H9 (cell line): Measurements from ENCODE around the gene MYOCD. TPM values are rescaled to one million over a fixed set of nuclear protein-coding genes. Genes with fewer than 3 reads are reported as not detected.

Experiments
- DNase-seq: peaks from one replicate; pipeline ENCODE4 v3.0.0-alpha.2; 2017
- H2AFZ ChIP-seq: one replicate; pipeline ENCODE4 v1.6.1; 2013; ENCODE audit warnings: mild to moderate bottlenecking, low read length, control low read depth, moderate library complexity
- H2AK5ac ChIP-seq: 2 replicates; pipeline ENCODE4 v1.6.1; 2013; ENCODE audit warnings: low read length, control low read depth, mixed read lengths; ENCODE audit not compliant: insufficient read length
- H2BK120ac ChIP-seq: one replicate; pipeline ENCODE4 v1.6.1; 2013; ENCODE audit warnings: low read depth, mild to moderate bottlenecking, low read length, control low read depth, inconsistent platforms; ENCODE audit not compliant: poor library complexity, severe bottlenecking
- H2BK12ac ChIP-seq: 2 replicates; pipeline ENCODE4 v1.6.1; 2013; ENCODE audit warnings: low read length, control low read depth, mixed read lengths, low read depth; ENCODE audit not compliant: insufficient read length
- H2BK15ac ChIP-seq: 2 replicates; pipeline ENCODE4 v1.6.1; 2013; ENCODE audit warnings: low read depth, low read length, control low read depth
- H2BK20ac ChIP-seq: one replicate; pipeline ENCODE4 v1.6.1; 2013; ENCODE audit warnings: low read depth, mild to moderate bottlenecking, low read length, control low read depth, inconsistent platforms; ENCODE audit not compliant: poor library complexity, severe bottlenecking
- H2BK5ac ChIP-seq: 2 replicates; pipeline ENCODE4 v1.6.1; 2013; ENCODE audit warnings: low read length, control low read depth, mixed read lengths; ENCODE audit not compliant: insufficient read length
- H3K14ac ChIP-seq: 2 replicates; pipeline ENCODE4 v1.6.1; 2013; ENCODE audit warnings: low read length, control low read depth; ENCODE audit not compliant: insufficient read depth
- H3K18ac ChIP-seq: 2 replicates; pipeline ENCODE4 v1.6.1; 2013; ENCODE audit warnings: low read depth, mild to moderate bottlenecking, mixed read lengths, low read length, control low read depth; ENCODE audit not compliant: insufficient read length
- H3K23ac ChIP-seq: 2 replicates; pipeline ENCODE4 v1.6.1; 2013; ENCODE audit warnings: low read length, control low read depth, mixed read lengths, low read depth; ENCODE audit not compliant: insufficient read length
- H3K23me2 ChIP-seq: 2 replicates; pipeline ENCODE4 v1.6.1; 2013; ENCODE audit warnings: low read depth, mild to moderate bottlenecking, mixed read lengths, low read length, control low read depth; ENCODE audit not compliant: insufficient read length, poor library complexity, severe bottlenecking
- H3K27ac ChIP-seq: 2 replicates; pipeline ENCODE4 v1.5.1; 2013; ENCODE audit warnings: low read length, control low read depth, mixed read lengths, low read depth; ENCODE audit not compliant: insufficient read length
- H3K27me3 ChIP-seq: 2 replicates; pipeline ENCODE4 v1.6.1; 2013; ENCODE audit warnings: low read length, control low read depth, inconsistent platforms; ENCODE audit not compliant: insufficient read depth
- H3K4ac ChIP-seq: 2 replicates; pipeline ENCODE4 v1.6.1; 2013; ENCODE audit warnings: low read depth, mild to moderate bottlenecking, control low read depth, inconsistent platforms, low read length, moderate library complexity
- H3K4me1 ChIP-seq: 2 replicates; pipeline ENCODE4 v1.6.1; 2013; ENCODE audit warnings: low read length, control low read depth, inconsistent platforms; ENCODE audit not compliant: insufficient read depth
- H3K4me2 ChIP-seq: 2 replicates; pipeline ENCODE4 v1.6.1; 2013; ENCODE audit warnings: low read length, control low read depth, mixed read lengths; ENCODE audit not compliant: insufficient read length, insufficient read depth
- H3K56ac ChIP-seq: 2 replicates; pipeline ENCODE4 v1.6.1; 2013; ENCODE audit warnings: low read depth, mild to moderate bottlenecking, mixed read lengths, low read length, control low read depth; ENCODE audit not compliant: insufficient read length
- H3K79me1 ChIP-seq: 2 replicates; pipeline ENCODE4 v1.6.1; 2013; ENCODE audit warnings: low read depth, mild to moderate bottlenecking, moderate library complexity, low read length, control low read depth, inconsistent platforms; ENCODE audit not compliant: insufficient read depth, poor library complexity, severe bottlenecking
- H3K79me2 ChIP-seq: 2 replicates; pipeline ENCODE4 v1.6.1; 2013; ENCODE audit warnings: low read length, control low read depth, inconsistent platforms; ENCODE audit not compliant: insufficient read depth
- H3K9ac ChIP-seq: 2 replicates; pipeline ENCODE4 v1.6.1; 2013; ENCODE audit warnings: low read length, control low read depth, mixed read lengths; ENCODE audit not compliant: insufficient read length; ENCODE audit errors: extremely low read depth
- H3K9me3 ChIP-seq: one replicate; pipeline ENCODE4 v1.6.1; 2013; ENCODE audit warnings: low read depth, low read length, inconsistent platforms; ENCODE audit not compliant: control insufficient read depth
- H3T11ph ChIP-seq: one replicate; pipeline ENCODE4 v1.6.1; 2013; ENCODE audit warnings: mild to moderate bottlenecking, low read length, control low read depth, inconsistent platforms
- H4K20me1 ChIP-seq: one replicate; pipeline ENCODE4 v1.6.1; 2013; ENCODE audit not compliant: control insufficient read depth, insufficient read length, insufficient read depth
- H4K5ac ChIP-seq: 2 replicates; pipeline ENCODE4 v1.6.1; 2013; ENCODE audit warnings: low read depth, mild to moderate bottlenecking, mixed read lengths, low read length, control low read depth; ENCODE audit not compliant: insufficient read length
- H4K8ac ChIP-seq: replicated peaks from 2 replicates; pipeline ENCODE4 v1.6.1; 2013; ENCODE audit warnings: low read length, control low read depth, mixed read lengths, low read depth; ENCODE audit not compliant: insufficient read length
- H4K91ac ChIP-seq: 2 replicates; pipeline ENCODE4 v1.6.1; 2013; ENCODE audit warnings: low read depth, mild to moderate bottlenecking, moderate library complexity, mixed read lengths, low read length, control low read depth; ENCODE audit not compliant: insufficient read length
- H3K27ac Mint-ChIP-seq, 3 experiments: 2 replicates in 2 of 3; 3 replicates in 1 of 3; pipeline ENCODE4 v1.8.0; 2020 to 2021; ENCODE audit warnings: mixed read lengths in 3 of 3, mild to moderate bottlenecking in 1 of 3, moderate library complexity in 1 of 3
- H3K27me3 Mint-ChIP-seq: 2 replicates; pipeline ENCODE4 v1.8.0; 2021; ENCODE audit warnings: low read depth, mild to moderate bottlenecking, moderate library complexity, mixed read lengths
- H3K36me3 Mint-ChIP-seq, 3 experiments: 2 replicates in 2 of 3; 3 replicates in 1 of 3; pipeline ENCODE4 v1.8.0; 2020 to 2021; ENCODE audit warnings: low read depth in 3 of 3, mixed read lengths in 3 of 3; ENCODE audit not compliant: insufficient read depth in 1 of 3
- H3K4me1 Mint-ChIP-seq, 2 experiments: 2 replicates each; pipeline ENCODE4 v1.8.0; 2020; ENCODE audit warnings: mixed read lengths in 2 of 2
- H3K4me3 Mint-ChIP-seq, 2 experiments: 2 replicates in 1 of 2; 3 replicates in 1 of 2; pipeline ENCODE4 v1.8.0; 2020 to 2021; ENCODE audit warnings: mild to moderate bottlenecking in 2 of 2, mixed read lengths in 2 of 2, moderate library complexity in 1 of 2
- H3K9me3 Mint-ChIP-seq, 2 experiments: 2 replicates in 1 of 2; 3 replicates in 1 of 2; pipeline ENCODE4 v1.8.0; 2020; ENCODE audit warnings: mild to moderate bottlenecking in 2 of 2, mixed read lengths in 2 of 2, moderate library complexity in 1 of 2
- WGBS: extraction: QIAGEN DNeasy Blood & Tissue Kit; methylation state at CpG from one replicate; pipeline ENCODE4 v1.1.7; 2013; ENCODE audit warnings: missing lambda C conversion rate, low lambda C conversion rate, mixed read lengths; ENCODE audit not compliant: insufficient read length; ENCODE audit errors: extremely low coverage; 5-methylcytosine and 5-hydroxymethylcytosine counted together
- total RNA-seq: library from RNA; stranded (reverse); gene quantifications from 2 replicates; pipeline ENCODE4 v1.2.1, GENCODE V29; 2021
- TF ChIP-seq, protein P1 (sequence below): fragments of 200-600 bp; sonication (generic); conservative IDR thresholded peaks from 3 replicates; pipeline ENCODE4 v1.8.0; 2021; ENCODE audit warnings: antibody characterized with exemption, mild to moderate bottlenecking

Gene MYOCD
- total RNA-seq, 1 experiment from 2014 or later, result 0.17 TPM

DNA sequence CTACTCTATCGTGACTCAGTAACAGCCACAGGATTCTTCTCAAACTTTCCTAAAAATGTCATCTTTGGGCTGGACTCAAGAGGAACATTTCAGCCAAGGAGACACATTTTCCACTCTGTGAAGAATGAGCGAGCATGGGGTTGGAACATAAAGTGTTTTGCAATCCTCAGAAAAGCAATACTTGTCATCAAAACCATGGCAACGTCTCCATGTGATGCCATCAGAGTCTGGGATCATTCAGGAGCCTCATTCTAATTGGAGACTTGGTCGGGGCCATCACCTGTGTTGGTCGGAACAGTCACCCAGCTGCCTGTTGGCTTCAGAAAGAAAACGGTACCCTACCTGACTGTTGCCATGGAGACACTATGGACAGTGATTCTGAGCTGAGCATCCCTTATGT, 25.5 kb downstream of the MYOCD start:
- Mint-ChIP-seq H3K36me3 (no peaks in the 10 kb centered on the region), H3K9me3 (no peaks in the 10 kb centered on the region; a peak in 1 of 5 replicates), H3K4me1 (no peaks in the 10 kb centered on the region), H3K27ac (no peak overlapping the region), H3K27me3 (no peaks in the 10 kb centered on the region), H3K4me3 (no peak overlapping the region; a peak in 1 of 5 replicates)
- Histone ChIP-seq H4K20me1 (no peaks in the 10 kb centered on the region), H2AFZ (no peak overlapping the region), H2BK120ac (no peak overlapping the region), H3K9ac (no peak overlapping the region), H3K56ac (no peak overlapping the region), H2AK5ac (no peak overlapping the region), H2BK20ac (no peak overlapping the region), H3K14ac (no peak overlapping the region), H3K79me2 (no peaks in the 10 kb centered on the region), H2BK15ac (no peak overlapping the region), H2BK5ac (no peak overlapping the region), H4K8ac (no peak overlapping the region), H3K4ac (no peak overlapping the region), H4K5ac (no peak overlapping the region), H3T11ph (no peak overlapping the region), H3K4me1 (no peaks in the 10 kb centered on the region), H2BK12ac (no peak overlapping the region), H4K91ac (no peak overlapping the region), H3K9me3 (no peaks in the 10 kb centered on the region), H3K79me1 (no peaks in the 10 kb centered on the region), H3K27me3 (no peaks in the 10 kb centered on the region), H3K23me2 (no peaks in the 10 kb centered on the region), H3K23ac (no peak overlapping the region), H3K4me2 (no peak overlapping the region), H3K18ac (no peak overlapping the region), H3K27ac (no peak overlapping the region)
- TF ChIP-seq, protein P1, sequence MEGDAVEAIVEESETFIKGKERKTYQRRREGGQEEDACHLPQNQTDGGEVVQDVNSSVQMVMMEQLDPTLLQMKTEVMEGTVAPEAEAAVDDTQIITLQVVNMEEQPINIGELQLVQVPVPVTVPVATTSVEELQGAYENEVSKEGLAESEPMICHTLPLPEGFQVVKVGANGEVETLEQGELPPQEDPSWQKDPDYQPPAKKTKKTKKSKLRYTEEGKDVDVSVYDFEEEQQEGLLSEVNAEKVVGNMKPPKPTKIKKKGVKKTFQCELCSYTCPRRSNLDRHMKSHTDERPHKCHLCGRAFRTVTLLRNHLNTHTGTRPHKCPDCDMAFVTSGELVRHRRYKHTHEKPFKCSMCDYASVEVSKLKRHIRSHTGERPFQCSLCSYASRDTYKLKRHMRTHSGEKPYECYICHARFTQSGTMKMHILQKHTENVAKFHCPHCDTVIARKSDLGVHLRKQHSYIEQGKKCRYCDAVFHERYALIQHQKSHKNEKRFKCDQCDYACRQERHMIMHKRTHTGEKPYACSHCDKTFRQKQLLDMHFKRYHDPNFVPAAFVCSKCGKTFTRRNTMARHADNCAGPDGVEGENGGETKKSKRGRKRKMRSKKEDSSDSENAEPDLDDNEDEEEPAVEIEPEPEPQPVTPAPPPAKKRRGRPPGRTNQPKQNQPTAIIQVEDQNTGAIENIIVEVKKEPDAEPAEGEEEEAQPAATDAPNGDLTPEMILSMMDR, result no peak
- WGBS, result no CpG with 5 or more reads among the region's 6 CpGs
- DNase-seq, result no peak
